GM12878 (cell line): ENCODE data around the gene LAMA2. TPM values are rescaled to one million over a fixed set of nuclear protein-coding genes. Genes with fewer than 3 reads are reported as not detected.

Experiments
- ATAC-seq: fragments of 200-7000 bp; cut with Tn5 transposase; 3 replicates; pipeline ENCODE4 v1.9.1; 2020; ENCODE audit warnings: mild to moderate bottlenecking, moderate library complexity
- BruUV-seq: library from RNA; stranded (reverse); fragments of 400-500 nt; replicated peaks from 2 replicates; lab custom pipeline; 2021; lab: Mats Ljungman, UMichigan
- CTCF ChIA-PET: fragments of 300-600 bp; sonication (Branson Sonifier 250); formaldehyde crosslinking; extraction: SDS; loops from one replicate; lab custom pipeline; 2021; ENCODE audit warnings: inconsistent platforms; lab: Yijun Ruan, JAX
- POLR2A ChIA-PET: fragments of 350-600 bp; formaldehyde crosslinking; extraction: SDS; loops from one replicate; lab custom pipeline; 2021; ENCODE audit warnings: inconsistent platforms; lab: Charles Lee
- RAD21 ChIA-PET: fragments of 300-600 bp; sonication (Branson Sonifier 250); formaldehyde crosslinking; loops from one replicate; lab custom pipeline; 2023; ENCODE audit warnings: antibody characterized with exemption; ENCODE audit not compliant: unreplicated experiment; lab: Charles Lee
- SMC1A ChIA-PET: fragments of 300-600 bp; sonication (Branson Sonifier 250); formaldehyde crosslinking; loops from one replicate; lab custom pipeline; 2023; ENCODE audit not compliant: unreplicated experiment, uncharacterized antibody; lab: Charles Lee
- DNase-seq: peaks from one replicate; pipeline ENCODE4 v3.0.0-alpha.2; 2011; ENCODE audit warnings: low read depth, low spot score
- FAIRE-seq: peaks from 3 replicates; lab custom pipeline; 2011; peaks lifted over from hg19 to GRCh38; lab: Jason Lieb, UNC
- H2AFZ ChIP-seq: 2 replicates; pipeline ENCODE4 v1.6.0; 2011; ENCODE audit warnings: low read depth, low read length, control low read depth; ENCODE audit not compliant: control insufficient read depth
- H3K27ac ChIP-seq: 2 replicates; pipeline ENCODE4 v1.5.1; 2011; ENCODE audit warnings: control low read depth; ENCODE audit not compliant: control insufficient read depth, insufficient read depth
- H3K27me3 ChIP-seq, 2 experiments: replicated peaks in 1 of 2; 2 replicates each; pipeline versions ENCODE4 v1.6.0 to v1.6.1; 2011; ENCODE audit warnings: low read length in 1 of 2; ENCODE audit not compliant: control insufficient read depth in 2 of 2, insufficient read depth in 2 of 2
- H3K36me3 ChIP-seq, 2 experiments: 2 replicates each; pipeline ENCODE4 v1.5.1; 2011; ENCODE audit warnings: low read length in 1 of 2; ENCODE audit not compliant: control insufficient read depth in 2 of 2, insufficient read depth in 2 of 2
- H3K4me1 ChIP-seq: 2 replicates; pipeline ENCODE4 v1.6.1; 2011; ENCODE audit warnings: mild to moderate bottlenecking, low read length, moderate library complexity, mixed read lengths; ENCODE audit not compliant: control insufficient read depth, insufficient read depth
- H3K4me2 ChIP-seq: 2 replicates; pipeline ENCODE4 v1.6.0; 2011; ENCODE audit warnings: control low read depth; ENCODE audit not compliant: control insufficient read depth, insufficient read depth
- H3K4me3 ChIP-seq: fragments of 200-600 bp; sonication (generic); 2 replicates; pipeline ENCODE4 v1.5.1; 2016
- H3K79me2 ChIP-seq: 2 replicates; pipeline ENCODE4 v1.6.0; 2011; ENCODE audit warnings: low read length; ENCODE audit not compliant: control insufficient read depth, insufficient read depth
- H3K9ac ChIP-seq: 2 replicates; pipeline ENCODE4 v1.8.0; 2011; ENCODE audit warnings: low read length, control low read depth, mixed read lengths; ENCODE audit not compliant: control insufficient read depth, insufficient read depth
- H3K9me3 ChIP-seq: replicated peaks from 3 replicates; pipeline ENCODE4 v1.5.1; 2011; ENCODE audit warnings: mild to moderate bottlenecking, low read length; ENCODE audit not compliant: control insufficient read depth, insufficient read depth
- H4K20me1 ChIP-seq: 2 replicates; pipeline ENCODE4 v1.6.0; 2011; ENCODE audit not compliant: control insufficient read depth, insufficient read depth
- BHLHE40 ChIP-seq, 2 experiments: fragments of 450-650 bp in 1 of 2; IDR thresholded peaks; 2 replicates each; pipeline ENCODE4 v1.6.1; 2011 to 2017; ENCODE audit warnings: low read depth in 2 of 2, borderline replicate concordance in 1 of 2, improper control_type of control experiment in 1 of 2, low read length in 1 of 2, mild to moderate bottlenecking in 1 of 2
- CREB1 ChIP-seq: IDR thresholded peaks from 2 replicates; pipeline ENCODE4 v1.6.1; 2012; ENCODE audit warnings: low read depth, mild to moderate bottlenecking, inconsistent platforms
- E2F4 ChIP-seq: IDR thresholded peaks from 2 replicates; pipeline ENCODE4 v1.6.1; 2012; ENCODE audit warnings: low read depth, low read length, improper control_type of control experiment
- EED ChIP-seq: sonication (generic); IDR thresholded peaks from 2 replicates; pipeline ENCODE4 v1.6.1; 2016; ENCODE audit warnings: antibody characterized with exemption, low read depth
- ESRRA ChIP-seq: IDR thresholded peaks from 2 replicates; pipeline ENCODE4 v1.6.1; 2012; ENCODE audit warnings: mild to moderate bottlenecking, low read length, improper control_type of control experiment
- FOXK2 ChIP-seq: fragments of 450-650 bp; IDR thresholded peaks from 2 replicates; pipeline ENCODE4 v1.6.1; 2017; ENCODE audit warnings: mild to moderate bottlenecking, moderate library complexity
- HCFC1 ChIP-seq: fragments of 150-350 bp; IDR thresholded peaks from 2 replicates; pipeline ENCODE4 v1.6.1; 2014; ENCODE audit warnings: low read length
- HDAC2 ChIP-seq: fragments of 200-600 bp; sonication (generic); IDR thresholded peaks from 2 replicates; pipeline ENCODE4 v1.6.1; 2017
- LARP7 ChIP-seq: fragments of 450-650 bp; IDR thresholded peaks from 2 replicates; pipeline ENCODE4 v1.6.1; 2017; ENCODE audit warnings: mild to moderate bottlenecking
- MYB ChIP-seq: fragments of 150-350 bp; IDR thresholded peaks from 2 replicates; pipeline ENCODE4 v1.6.1; 2014; ENCODE audit warnings: mild to moderate bottlenecking, low read depth, low read length, borderline replicate concordance
- MYC ChIP-seq: IDR thresholded peaks from 2 replicates; pipeline ENCODE4 v1.6.1; 2011; ENCODE audit warnings: mild to moderate bottlenecking, low read length, moderate library complexity, inconsistent platforms; ENCODE audit not compliant: insufficient read depth, insufficient replicate concordance, insufficient read length, severe bottlenecking
- POU2F2 ChIP-seq: IDR thresholded peaks from 3 replicates; pipeline ENCODE4 v1.6.1; 2011; ENCODE audit warnings: low read depth, mild to moderate bottlenecking, low read length, borderline replicate concordance
- RAD21 ChIP-seq: IDR thresholded peaks from 2 replicates; pipeline ENCODE4 v1.6.1; 2011; ENCODE audit warnings: mild to moderate bottlenecking, low read depth, low read length, moderate library complexity; ENCODE audit not compliant: insufficient read depth
- RB1 ChIP-seq: fragments of 450-650 bp; formaldehyde crosslinking; IDR thresholded peaks from 2 replicates; pipeline ENCODE4 v1.6.1; 2017; ENCODE audit warnings: mild to moderate bottlenecking, borderline replicate concordance
- RBBP5 ChIP-seq: fragments of 200-600 bp; sonication (generic); conservative IDR thresholded peaks from 2 replicates; pipeline ENCODE4 v1.6.1; 2016
- RUNX3 ChIP-seq: IDR thresholded peaks from 2 replicates; pipeline ENCODE4 v1.6.1; 2012; ENCODE audit warnings: low read length, inconsistent platforms
- TAF1 ChIP-seq: IDR thresholded peaks from 2 replicates; pipeline ENCODE4 v1.6.1; 2011; ENCODE audit warnings: mild to moderate bottlenecking, low read depth, low read length, borderline replicate concordance
- TCF12 ChIP-seq: IDR thresholded peaks from 2 replicates; pipeline ENCODE4 v1.6.1; 2011; ENCODE audit warnings: low read depth, mild to moderate bottlenecking, low read length
- ZNF274 ChIP-seq: IDR thresholded peaks from one replicate; pipeline ENCODE4 v1.8.0; 2011; ENCODE audit not compliant: insufficient read length, insufficient read depth
- WGBS: methylation state at CpG from one replicate; pipeline ENCODE4 v1.1.6; 2016; ENCODE audit warnings: low lambda C conversion rate; ENCODE audit not compliant: insufficient replicate concordance, insufficient coverage; ENCODE audit errors: missing lambda C conversion rate; 5-methylcytosine and 5-hydroxymethylcytosine counted together
- in situ Hi-C: fragments of 300-500 bp; cut with MboI; formaldehyde crosslinking; loops from 9 replicates; pipeline ENCODE4 v1.14.3; 2018; ENCODE audit warnings: mixed read lengths
- intact Hi-C: fragments of 100-400 bp; cut with micrococcal nuclease; formaldehyde crosslinking; loops from one replicate; pipeline ENCODE4 v1.14.2; 2022; ENCODE audit not compliant: unreplicated experiment
- polyA plus RNA-seq, 11 experiments: library from polyadenylated mRNA; depleted of rRNA in 4 of 11; unstranded in 6 of 11; stranded (reverse) in 5 of 11; fragments of >200 nt; fragmentation: Nextera tagmentation in 4 of 11; fragmentation: Illumina TruSeq in 1 of 11; extraction: Ambion mirVana in 4 of 11; extraction: Trizol in 1 of 11; gene quantifications; 1 replicate in 1 of 11; 2 replicates in 10 of 11; pipeline versions ENCODE4 v1.2.1 to v1.2.3, GENCODE V29; 2011 to 2016; ENCODE audit warnings: inconsistent platforms in 2 of 11, missing spikeins in 2 of 11, low read depth in 1 of 11
- total RNA-seq, 4 experiments: library from RNA; depleted of rRNA in 3 of 4; stranded (reverse); fragments of >200 nt in 3 of 4; fragmentation: Illumina TruSeq in 1 of 4; extraction: Trizol in 1 of 4; gene quantifications; 2 replicates each; pipeline versions ENCODE4 v1.2.1 to v1.2.3, GENCODE V29; 2013 to 2021
- TF ChIP-seq, protein P1 (sequence below): fragments of 450-650 bp; formaldehyde crosslinking; IDR thresholded peaks from 2 replicates; pipeline ENCODE4 v1.4.0; 2020; ENCODE audit warnings: mild to moderate bottlenecking, moderate library complexity

LAMA2 gene
- total and polyA plus RNA-seq, 10 of the 15 experiments (the other 5 are each of a cell fraction or from before 2014, with no cell fraction given): 0.04 to 2.0 (median 0.37) TPM; not detected in 1

DNA sequence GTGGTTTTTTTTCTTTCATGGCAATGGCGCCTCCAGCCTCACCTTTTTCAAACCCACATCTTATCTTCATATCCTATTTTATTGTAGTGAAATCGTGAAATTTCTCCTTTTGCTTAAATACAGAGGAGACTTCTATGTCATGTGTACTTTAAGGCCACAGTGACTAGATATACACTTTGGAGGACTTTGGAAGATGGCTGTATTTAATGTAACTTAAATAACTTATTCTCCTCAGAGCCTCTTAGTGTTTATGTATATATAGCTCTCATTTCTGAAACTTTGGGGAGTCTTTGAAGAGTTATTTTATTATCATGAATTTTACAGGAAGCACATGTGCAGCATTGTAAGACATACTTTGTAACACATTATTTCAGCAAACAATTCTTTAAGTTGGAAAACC lies 968 bp downstream of the LAMA2 start:
- no peak overlapping the region for H3K4me2 ChIP-seq
- CTCF ChIA-PET: interaction anchor here (2.0 kb wide), 1 partner anchor 15 kb away, joined by 6 read pairs; no protein-coding TSS in a partner anchor
- H2AFZ ChIP-seq: no peak overlapping the region
- RAD21 ChIA-PET: no interaction called here
- no peaks in the 10 kb centered on the region for H3K79me2 ChIP-seq
- no peaks in the 10 kb centered on the region for H3K36me3 ChIP-seq
- no peaks in the 10 kb centered on the region for H4K20me1 ChIP-seq
- intact Hi-C loops: no loop called here
- in situ Hi-C loops: no loop called here
- 0 out of 4 replicates have a peak, but pooled peaks cover 0 to 1% of the 10 kb centered on the region in 2 experiments for H3K27me3 ChIP-seq
- POLR2A ChIA-PET: no interaction called here
- FAIRE-seq (no peak), ATAC-seq (no peak), DNase-seq (no peak)
- SMC1A ChIA-PET: no interaction called here
- 34% methylated on average over 2 of the region's 2 CpGs for WGBS
- no TSS peak for BruUV-seq
- H3K27ac ChIP-seq: no peak overlapping the region
- H3K9me3 ChIP-seq: no peaks in the 10 kb centered on the region
- H3K4me3 ChIP-seq: no peak overlapping the region
- no peak for TF ChIP-seq EED
- no peak for TF ChIP-seq POU2F2
- TF ChIP-seq E2F4: no peak
- no peak for TF ChIP-seq RB1
- TF ChIP-seq RAD21: no peak
- TF ChIP-seq CREB1: no peak
- TF ChIP-seq MYC: no peak
- no peak for TF ChIP-seq HDAC2
- no peak for TF ChIP-seq LARP7
- no peak for TF ChIP-seq MYB
- no peak for TF ChIP-seq TCF12
- TF ChIP-seq ZNF274: no peak
- no peak for TF ChIP-seq BHLHE40 (IDR thresholded peaks at IDR 0.05; ENCODE audit: borderline replicate concordance in 1 of 2, low read depth in 2 of 2, low read length in 1 of 2)
- TF ChIP-seq HCFC1: no peak
- no peak for TF ChIP-seq RBBP5
- TF ChIP-seq TAF1: no peak
- TF ChIP-seq, protein P1, sequence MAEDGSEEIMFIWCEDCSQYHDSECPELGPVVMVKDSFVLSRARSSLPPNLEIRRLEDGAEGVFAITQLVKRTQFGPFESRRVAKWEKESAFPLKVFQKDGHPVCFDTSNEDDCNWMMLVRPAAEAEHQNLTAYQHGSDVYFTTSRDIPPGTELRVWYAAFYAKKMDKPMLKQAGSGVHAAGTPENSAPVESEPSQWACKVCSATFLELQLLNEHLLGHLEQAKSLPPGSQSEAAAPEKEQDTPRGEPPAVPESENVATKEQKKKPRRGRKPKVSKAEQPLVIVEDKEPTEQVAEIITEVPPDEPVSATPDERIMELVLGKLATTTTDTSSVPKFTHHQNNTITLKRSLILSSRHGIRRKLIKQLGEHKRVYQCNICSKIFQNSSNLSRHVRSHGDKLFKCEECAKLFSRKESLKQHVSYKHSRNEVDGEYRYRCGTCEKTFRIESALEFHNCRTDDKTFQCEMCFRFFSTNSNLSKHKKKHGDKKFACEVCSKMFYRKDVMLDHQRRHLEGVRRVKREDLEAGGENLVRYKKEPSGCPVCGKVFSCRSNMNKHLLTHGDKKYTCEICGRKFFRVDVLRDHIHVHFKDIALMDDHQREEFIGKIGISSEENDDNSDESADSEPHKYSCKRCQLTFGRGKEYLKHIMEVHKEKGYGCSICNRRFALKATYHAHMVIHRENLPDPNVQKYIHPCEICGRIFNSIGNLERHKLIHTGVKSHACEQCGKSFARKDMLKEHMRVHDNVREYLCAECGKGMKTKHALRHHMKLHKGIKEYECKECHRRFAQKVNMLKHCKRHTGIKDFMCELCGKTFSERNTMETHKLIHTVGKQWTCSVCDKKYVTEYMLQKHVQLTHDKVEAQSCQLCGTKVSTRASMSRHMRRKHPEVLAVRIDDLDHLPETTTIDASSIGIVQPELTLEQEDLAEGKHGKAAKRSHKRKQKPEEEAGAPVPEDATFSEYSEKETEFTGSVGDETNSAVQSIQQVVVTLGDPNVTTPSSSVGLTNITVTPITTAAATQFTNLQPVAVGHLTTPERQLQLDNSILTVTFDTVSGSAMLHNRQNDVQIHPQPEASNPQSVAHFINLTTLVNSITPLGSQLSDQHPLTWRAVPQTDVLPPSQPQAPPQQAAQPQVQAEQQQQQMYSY (CRISPR knock-in tag): no peak
- TF ChIP-seq RUNX3: no peak
- no peak for TF ChIP-seq FOXK2
- no peak for TF ChIP-seq ESRRA
- TF ChIP-seq, all 136 proteins: peak for 0
- Histone ChIP-seq H3K9ac (no peak overlapping the region), H3K4me1 (no peaks in the 10 kb centered on the region)
